ENCODE data around the gene CD300H.

Gene CD300H

DNA sequence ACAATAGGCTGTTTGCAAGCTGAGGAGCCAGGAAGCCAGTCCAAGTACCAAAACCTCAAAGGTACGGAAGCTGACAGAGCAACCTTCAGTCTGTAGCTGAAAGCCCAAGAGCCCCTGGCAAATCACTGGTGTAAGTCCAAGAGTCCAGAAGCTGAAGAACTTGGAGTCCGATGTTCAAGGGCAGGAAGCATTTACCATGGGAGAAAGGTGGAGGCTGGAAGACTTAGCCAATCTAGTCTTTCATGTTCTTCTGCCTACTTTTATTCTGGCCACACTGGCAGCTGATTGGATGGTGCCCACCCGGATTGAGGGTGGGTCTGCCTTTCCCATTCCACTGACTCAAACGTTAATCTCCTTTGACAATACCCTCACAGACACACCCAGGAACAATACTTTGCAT is 51.4 kb downstream of the CD300H start:
- Histone ChIP-seq H2AFZ (ENCODE audit: low read length) (no peak overlapping the region), H4K20me1 (ENCODE audit: insufficient read depth, low read length, poor library complexity, severe bottlenecking) (no peaks in the 10 kb centered on the region), H3K4me2 (ENCODE audit: low read depth, low read length, poor library complexity, severe bottlenecking) (no peak overlapping the region), H3K9me3 (ENCODE audit: insufficient read depth, low read depth, low read length) (peaks cover 3% of the 10 kb centered on the region; the same call in 1 of the 2 replicates), H3K9ac (ENCODE audit: low read depth, low read length, poor library complexity, severe bottlenecking) (no peak overlapping the region), H3K27me3 (ENCODE audit: insufficient read depth, low read length, poor library complexity, severe bottlenecking) (no peaks in the 10 kb centered on the region), H3K36me3 (ENCODE audit: insufficient read depth, low read length) (no peaks in the 10 kb centered on the region), H3K79me2 (ENCODE audit: insufficient read depth, low read length) (no peaks in the 10 kb centered on the region), H3K9me2 (replicated peaks; ENCODE audit: low read depth, low read length) (no peaks in the 10 kb centered on the region), H3F3A (ENCODE audit: low read depth) (no peaks in the 10 kb centered on the region), H3K4me1 (ENCODE audit: insufficient read depth, low read length, poor library complexity, severe bottlenecking) (no peaks in the 10 kb centered on the region), H3K4me3 (ENCODE audit: low read length, poor library complexity, severe bottlenecking) (no peak overlapping the region)
- TF ChIP-seq, protein P1, sequence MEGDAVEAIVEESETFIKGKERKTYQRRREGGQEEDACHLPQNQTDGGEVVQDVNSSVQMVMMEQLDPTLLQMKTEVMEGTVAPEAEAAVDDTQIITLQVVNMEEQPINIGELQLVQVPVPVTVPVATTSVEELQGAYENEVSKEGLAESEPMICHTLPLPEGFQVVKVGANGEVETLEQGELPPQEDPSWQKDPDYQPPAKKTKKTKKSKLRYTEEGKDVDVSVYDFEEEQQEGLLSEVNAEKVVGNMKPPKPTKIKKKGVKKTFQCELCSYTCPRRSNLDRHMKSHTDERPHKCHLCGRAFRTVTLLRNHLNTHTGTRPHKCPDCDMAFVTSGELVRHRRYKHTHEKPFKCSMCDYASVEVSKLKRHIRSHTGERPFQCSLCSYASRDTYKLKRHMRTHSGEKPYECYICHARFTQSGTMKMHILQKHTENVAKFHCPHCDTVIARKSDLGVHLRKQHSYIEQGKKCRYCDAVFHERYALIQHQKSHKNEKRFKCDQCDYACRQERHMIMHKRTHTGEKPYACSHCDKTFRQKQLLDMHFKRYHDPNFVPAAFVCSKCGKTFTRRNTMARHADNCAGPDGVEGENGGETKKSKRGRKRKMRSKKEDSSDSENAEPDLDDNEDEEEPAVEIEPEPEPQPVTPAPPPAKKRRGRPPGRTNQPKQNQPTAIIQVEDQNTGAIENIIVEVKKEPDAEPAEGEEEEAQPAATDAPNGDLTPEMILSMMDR (conservative IDR thresholded peaks at IDR 0.05; ENCODE audit: low read length) = no peak
- TF ChIP-seq EZH2phosphoT487 (IDR thresholded peaks at IDR 0.05; ENCODE audit: borderline replicate concordance) = no peak

DNA sequence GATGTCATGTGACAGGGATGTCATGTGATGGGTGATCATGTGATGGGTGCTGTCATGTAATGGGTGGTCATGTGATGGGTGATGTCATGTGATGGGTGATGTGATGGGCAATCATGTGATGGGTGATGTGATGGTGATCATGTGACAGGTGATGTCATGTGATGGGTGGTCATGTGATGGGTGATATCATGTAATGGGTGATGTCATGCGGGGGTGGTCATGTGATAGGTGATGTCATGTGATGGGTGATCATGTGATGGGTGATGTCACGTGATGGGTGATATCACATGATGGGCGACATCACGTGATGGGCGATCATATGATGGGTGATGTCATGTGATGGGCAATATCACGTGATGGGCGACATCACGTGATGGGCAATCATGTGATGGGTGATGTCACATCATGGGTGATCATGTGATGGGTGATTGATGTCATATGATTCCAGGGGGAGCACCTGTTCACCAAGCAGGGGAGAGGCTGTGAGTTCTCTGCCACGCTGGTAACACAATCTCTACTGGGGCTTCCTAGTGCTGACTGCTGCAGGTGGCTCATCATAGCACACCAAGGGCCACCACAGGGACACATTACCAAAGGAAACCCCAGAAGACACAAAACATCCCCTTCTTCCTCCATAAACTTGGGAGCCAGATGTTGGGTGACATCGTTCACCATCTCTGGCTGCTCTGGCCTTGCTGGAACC is 52.5 kb downstream of the CD300H start:
- peaks cover 3% of the 10 kb centered on the region; the same call in 1 of the 2 replicates for H3K9me3 ChIP-seq (ENCODE audit: insufficient read depth, low read depth, low read length)
- no peaks in the 10 kb centered on the region for H3K27me3 ChIP-seq (ENCODE audit: insufficient read depth, low read length, poor library complexity, severe bottlenecking)
- H3K79me2 ChIP-seq (ENCODE audit: insufficient read depth, low read length) = no peaks in the 10 kb centered on the region
- no peak overlapping the region for H2AFZ ChIP-seq (ENCODE audit: low read length)
- H3K4me3 ChIP-seq (ENCODE audit: low read length, poor library complexity, severe bottlenecking) = no peak overlapping the region
- H4K20me1 ChIP-seq (ENCODE audit: insufficient read depth, low read length, poor library complexity, severe bottlenecking) = no peaks in the 10 kb centered on the region
- no peaks in the 10 kb centered on the region for H3K9me2 ChIP-seq (replicated peaks; ENCODE audit: low read depth, low read length)
- TF ChIP-seq, protein P1 (conservative IDR thresholded peaks at IDR 0.05; ENCODE audit: low read length) = no peak
- no peak for TF ChIP-seq EZH2phosphoT487 (IDR thresholded peaks at IDR 0.05; ENCODE audit: borderline replicate concordance)
- H3K9ac ChIP-seq (ENCODE audit: low read depth, low read length, poor library complexity, severe bottlenecking) = no peak overlapping the region
- H3K36me3 ChIP-seq (ENCODE audit: insufficient read depth, low read length) = no peaks in the 10 kb centered on the region
- H3F3A ChIP-seq (ENCODE audit: low read depth) = no peaks in the 10 kb centered on the region
- H3K4me1 ChIP-seq (ENCODE audit: insufficient read depth, low read length, poor library complexity, severe bottlenecking) = no peaks in the 10 kb centered on the region
- no peak overlapping the region for H3K4me2 ChIP-seq (ENCODE audit: low read depth, low read length, poor library complexity, severe bottlenecking)

DNA sequence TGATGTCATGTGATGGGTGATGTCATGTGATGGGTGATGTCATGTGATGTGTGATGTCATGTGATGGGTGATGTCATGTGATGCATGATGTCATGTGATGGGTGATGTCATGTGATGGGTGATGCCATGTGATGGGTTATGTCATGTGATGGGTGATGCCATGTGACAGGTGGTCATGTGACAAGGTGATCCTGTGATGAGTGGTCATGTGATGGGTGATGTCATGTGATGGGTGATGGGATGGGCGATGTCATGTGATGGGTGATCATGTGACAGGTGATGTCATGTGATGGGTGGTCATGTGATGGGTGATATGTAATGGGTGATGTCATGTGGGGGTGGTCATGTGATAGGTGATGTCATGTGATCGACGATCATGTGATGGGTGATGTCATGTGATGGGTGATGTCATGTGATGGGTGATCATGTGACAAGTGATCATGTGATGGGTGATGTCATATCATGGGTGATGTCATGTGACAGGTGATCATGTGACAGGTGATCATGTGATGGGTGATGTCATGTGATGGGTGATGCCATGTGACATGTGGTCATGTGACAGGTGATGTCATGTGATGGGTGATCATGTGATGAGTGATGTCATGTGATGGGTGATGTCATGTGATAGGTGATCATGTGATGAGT is 53.2 kb downstream of the CD300H start:
- H4K20me1 ChIP-seq (ENCODE audit: insufficient read depth, low read length, poor library complexity, severe bottlenecking) = no peaks in the 10 kb centered on the region
- no peaks in the 10 kb centered on the region for H3K4me1 ChIP-seq (ENCODE audit: insufficient read depth, low read length, poor library complexity, severe bottlenecking)
- no peak overlapping the region for H3K4me2 ChIP-seq (ENCODE audit: low read depth, low read length, poor library complexity, severe bottlenecking)
- H3K9me2 ChIP-seq (replicated peaks; ENCODE audit: low read depth, low read length) = no peaks in the 10 kb centered on the region
- no peak overlapping the region for H3K4me3 ChIP-seq (ENCODE audit: low read length, poor library complexity, severe bottlenecking)
- H3K27me3 ChIP-seq (ENCODE audit: insufficient read depth, low read length, poor library complexity, severe bottlenecking) = no peaks in the 10 kb centered on the region
- H3K9me3 ChIP-seq (ENCODE audit: insufficient read depth, low read depth, low read length) = peaks cover 3% of the 10 kb centered on the region; the same call in 1 of the 2 replicates
- no peaks in the 10 kb centered on the region for H3K36me3 ChIP-seq (ENCODE audit: insufficient read depth, low read length)
- no peak overlapping the region for H3K9ac ChIP-seq (ENCODE audit: low read depth, low read length, poor library complexity, severe bottlenecking)
- H3F3A ChIP-seq (ENCODE audit: low read depth) = no peaks in the 10 kb centered on the region
- TF ChIP-seq EZH2phosphoT487 (IDR thresholded peaks at IDR 0.05; ENCODE audit: borderline replicate concordance) = no peak
- TF ChIP-seq, protein P1 (conservative IDR thresholded peaks at IDR 0.05; ENCODE audit: low read length) = no peak
- no peaks in the 10 kb centered on the region for H3K79me2 ChIP-seq (ENCODE audit: insufficient read depth, low read length)
- no peak overlapping the region for H2AFZ ChIP-seq (ENCODE audit: low read length)

All from Loucy (cell line).